Keratinocyte (primary cell): Measurements from ENCODE around the gene AFF2. TPM values are rescaled to one million over a fixed set of nuclear protein-coding genes. Genes with fewer than 3 reads are reported as not detected.

Experiments used
- DNase-seq: peaks from one replicate; pipeline ENCODE4 v3.0.0-alpha.2; 2011; ENCODE audit warnings: low read depth, missing footprints, low spot score
- FAIRE-seq: peaks from 2 replicates; lab custom pipeline; 2011; peaks lifted over from hg19 to GRCh38; lab: Jason Lieb, UNC
- H2AFZ ChIP-seq: 2 replicates; pipeline ENCODE4 v1.6.0; 2012; ENCODE audit warnings: low read length, control low read depth, inconsistent platforms; ENCODE audit not compliant: control insufficient read depth
- H3K27ac ChIP-seq: 2 replicates; pipeline ENCODE4 v1.5.1; 2011; ENCODE audit warnings: low read length; ENCODE audit not compliant: control insufficient read depth, insufficient read depth
- H3K27me3 ChIP-seq: 3 replicates; pipeline ENCODE4 v1.6.0; 2011; ENCODE audit warnings: low read length; ENCODE audit not compliant: control insufficient read depth, insufficient read depth; ENCODE audit errors: extremely low read depth
- H3K36me3 ChIP-seq, 2 experiments: 2 replicates in 1 of 2; 3 replicates in 1 of 2; pipeline ENCODE4 v1.5.1; 2011; ENCODE audit warnings: low read length in 2 of 2, mild to moderate bottlenecking in 1 of 2; ENCODE audit not compliant: control insufficient read depth in 2 of 2, insufficient read depth in 2 of 2; ENCODE audit errors: extremely low read depth in 1 of 2
- H3K4me1 ChIP-seq: 3 replicates; pipeline ENCODE4 v1.5.1; 2011; ENCODE audit warnings: low read length; ENCODE audit not compliant: control insufficient read depth, insufficient read depth; ENCODE audit errors: extremely low read depth
- H3K4me2 ChIP-seq: 3 replicates; pipeline ENCODE4 v1.6.0; 2011; ENCODE audit warnings: low read depth, low read length; ENCODE audit not compliant: control insufficient read depth, insufficient read depth; ENCODE audit errors: extremely low read depth
- H3K4me3 ChIP-seq, 3 experiments: fragments of 200-600 bp in 1 of 3; sonication (generic) in 1 of 3; 2 replicates in 2 of 3; 3 replicates in 1 of 3; pipeline ENCODE4 v1.5.1; 2011 to 2016; ENCODE audit warnings: low read length in 3 of 3, mild to moderate bottlenecking in 3 of 3, control low read depth in 2 of 3, inconsistent platforms in 1 of 3, low read depth in 1 of 3, mixed read lengths in 1 of 3, mixed run types in 1 of 3, moderate library complexity in 1 of 3; ENCODE audit not compliant: control insufficient read depth in 2 of 3, insufficient read depth in 2 of 3; ENCODE audit errors: extremely low read depth in 1 of 3
- H3K79me2 ChIP-seq: 2 replicates; pipeline ENCODE4 v1.6.0; 2012; ENCODE audit warnings: low read length; ENCODE audit not compliant: control insufficient read depth, insufficient read depth
- H3K9ac ChIP-seq: 3 replicates; pipeline ENCODE4 v1.6.0; 2011; ENCODE audit warnings: low read length; ENCODE audit not compliant: control insufficient read depth, insufficient read depth; ENCODE audit errors: extremely low read depth
- H3K9me1 ChIP-seq: 3 replicates; pipeline ENCODE4 v1.6.0; 2011; ENCODE audit warnings: low read length; ENCODE audit not compliant: control insufficient read depth, insufficient read depth; ENCODE audit errors: extremely low read depth
- H3K9me3 ChIP-seq: 2 replicates; pipeline ENCODE4 v1.5.1; 2012; ENCODE audit warnings: low read depth, low read length; ENCODE audit not compliant: control insufficient read depth
- H4K20me1 ChIP-seq: 3 replicates; pipeline ENCODE4 v1.6.0; 2011; ENCODE audit warnings: low read length; ENCODE audit not compliant: control insufficient read depth, insufficient read depth; ENCODE audit errors: extremely low read depth
- EZH2 ChIP-seq: IDR thresholded peaks from one replicate; pipeline ENCODE4 v1.6.1; 2012; ENCODE audit warnings: inconsistent platforms, mild to moderate bottlenecking, low read length, moderate library complexity
- dilution Hi-C: fragments of 300-500 bp; cut with MboI; formaldehyde crosslinking; loops from one replicate; pipeline ENCODE4 v1.7.0; 2020; ENCODE audit warnings: low sequenced_read_pairs; ENCODE audit not compliant: extremely low pct_ligation_motif_present
- polyA plus RNA-seq, 5 experiments: library from polyadenylated mRNA; depleted of rRNA in 3 of 5; stranded (reverse) in 3 of 5; stranded (forward) in 1 of 5; unstranded in 1 of 5; fragments of >200 nt; gene quantifications; 1 replicate in 1 of 5; 2 replicates in 3 of 5; 3 replicates in 1 of 5; pipeline versions ENCODE4 v1.2.1 to v1.2.3, GENCODE V29; 2011 to 2012; ENCODE audit warnings: missing spikeins in 2 of 5, low read depth in 1 of 5, low replicate concordance in 1 of 5
- TF ChIP-seq, protein P1 (sequence below), 3 experiments: IDR thresholded peaks in 1 of 3; conservative IDR thresholded peaks in 1 of 3; optimal IDR thresholded peaks in 1 of 3; 2 replicates in 2 of 3; 3 replicates in 1 of 3; pipeline versions ENCODE3 to v1.5.1; 2011; ENCODE audit warnings: low read length in 3 of 3, mild to moderate bottlenecking in 3 of 3, moderate library complexity in 2 of 3, control low read depth in 1 of 3, inconsistent platforms in 1 of 3; ENCODE audit not compliant: insufficient read depth in 2 of 3; ENCODE audit errors: extremely low read depth in 1 of 3

The AFF2 gene
- polyA plus RNA-seq, 1 donor (not counting 4 experiments of a cell fraction or from before 2014, with no cell fraction given) = 0.01 TPM

DNA sequence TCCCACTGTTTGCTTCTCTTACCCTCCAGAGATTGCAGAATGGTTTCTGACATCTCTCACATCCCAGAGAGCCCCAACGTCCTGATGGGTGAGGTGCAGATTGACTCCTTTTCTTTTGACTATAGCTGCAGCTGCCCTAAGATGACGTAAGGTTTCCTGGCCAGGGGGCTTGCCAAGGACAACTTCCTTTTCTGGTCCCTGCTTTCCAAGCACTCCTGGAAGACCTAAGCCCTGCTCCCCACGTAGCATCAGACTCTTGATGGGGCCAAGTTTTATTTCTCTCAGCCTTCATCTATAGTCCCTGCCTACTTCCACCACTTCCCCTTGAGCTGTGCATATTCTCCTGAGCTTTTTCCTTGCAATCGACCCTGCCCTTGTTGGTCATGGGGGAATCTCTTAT lies 507.0 kb downstream of the AFF2 start:
- no peak for DNase-seq
- H3K9me1 ChIP-seq = no peaks in the 10 kb centered on the region
- H3K79me2 ChIP-seq = no peaks in the 10 kb centered on the region
- FAIRE-seq = no peak
- H2AFZ ChIP-seq = no peak overlapping the region
- H3K9me3 ChIP-seq = peaks cover 4% of the 10 kb centered on the region
- no peaks in the 10 kb centered on the region for H4K20me1 ChIP-seq
- dilution Hi-C loops = no loop called here
- TF ChIP-seq, protein P1, sequence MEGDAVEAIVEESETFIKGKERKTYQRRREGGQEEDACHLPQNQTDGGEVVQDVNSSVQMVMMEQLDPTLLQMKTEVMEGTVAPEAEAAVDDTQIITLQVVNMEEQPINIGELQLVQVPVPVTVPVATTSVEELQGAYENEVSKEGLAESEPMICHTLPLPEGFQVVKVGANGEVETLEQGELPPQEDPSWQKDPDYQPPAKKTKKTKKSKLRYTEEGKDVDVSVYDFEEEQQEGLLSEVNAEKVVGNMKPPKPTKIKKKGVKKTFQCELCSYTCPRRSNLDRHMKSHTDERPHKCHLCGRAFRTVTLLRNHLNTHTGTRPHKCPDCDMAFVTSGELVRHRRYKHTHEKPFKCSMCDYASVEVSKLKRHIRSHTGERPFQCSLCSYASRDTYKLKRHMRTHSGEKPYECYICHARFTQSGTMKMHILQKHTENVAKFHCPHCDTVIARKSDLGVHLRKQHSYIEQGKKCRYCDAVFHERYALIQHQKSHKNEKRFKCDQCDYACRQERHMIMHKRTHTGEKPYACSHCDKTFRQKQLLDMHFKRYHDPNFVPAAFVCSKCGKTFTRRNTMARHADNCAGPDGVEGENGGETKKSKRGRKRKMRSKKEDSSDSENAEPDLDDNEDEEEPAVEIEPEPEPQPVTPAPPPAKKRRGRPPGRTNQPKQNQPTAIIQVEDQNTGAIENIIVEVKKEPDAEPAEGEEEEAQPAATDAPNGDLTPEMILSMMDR (optimal IDR thresholded peaks at IDR 0.05 in 1 of 3, IDR thresholded peaks at IDR 0.05 in 1 of 3, conservative IDR thresholded peaks at IDR 0.05 in 1 of 3; ENCODE audit: extremely low read depth in 1 of 3, insufficient read depth in 2 of 3, low read length in 3 of 3) = no peak
- no peak for TF ChIP-seq EZH2
- no peak overlapping the region for H3K4me3 ChIP-seq
- H3K36me3 ChIP-seq = no peaks in the 10 kb centered on the region
- H3K27ac ChIP-seq = no peak overlapping the region
- H3K9ac ChIP-seq = no peak overlapping the region
- H3K27me3 ChIP-seq = no peaks in the 10 kb centered on the region
- H3K4me2 ChIP-seq = no peak overlapping the region
- no peaks in the 10 kb centered on the region for H3K4me1 ChIP-seq

DNA sequence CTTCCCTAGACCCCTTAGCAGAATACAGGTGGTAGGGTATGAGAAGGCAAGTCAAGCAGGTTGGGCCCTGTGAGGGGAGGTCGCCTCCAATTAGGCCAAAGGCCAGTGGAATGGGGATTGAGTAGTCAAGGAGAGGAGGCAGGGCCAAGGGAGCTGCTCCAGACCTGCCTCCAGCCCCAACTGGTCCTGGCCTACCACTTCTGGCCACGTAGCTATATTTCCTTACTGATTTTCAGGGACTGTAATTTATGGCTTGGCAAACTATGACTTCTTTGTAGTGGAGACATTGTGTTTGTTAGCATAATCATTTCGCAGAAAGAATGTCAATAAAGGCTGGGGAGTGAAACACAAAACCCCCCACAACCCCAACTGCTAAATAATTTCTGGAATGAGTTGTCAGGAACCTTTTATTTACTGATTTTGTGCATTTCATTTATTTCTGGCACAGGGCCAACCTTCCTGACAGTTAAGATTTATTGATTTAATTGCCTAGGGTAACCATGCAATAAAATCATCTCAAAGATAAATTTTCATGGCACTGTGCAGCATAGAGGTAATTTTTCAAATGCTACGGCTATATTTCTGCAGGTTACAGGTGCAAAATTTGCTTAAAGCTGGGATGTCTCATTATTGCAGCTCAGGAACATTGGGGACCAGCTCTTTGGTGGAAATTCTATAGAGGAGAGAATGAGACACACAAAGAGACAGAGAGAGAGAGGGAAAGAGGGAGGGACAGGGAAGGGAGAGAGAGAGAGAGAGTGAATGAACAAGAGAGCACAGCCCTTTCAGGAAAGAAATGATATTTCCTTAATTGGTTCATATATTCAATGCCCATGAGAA lies 509.8 kb downstream of the AFF2 start:
- no peaks in the 10 kb centered on the region for H3K9me1 ChIP-seq
- no peak overlapping the region for H3K9ac ChIP-seq
- no peaks in the 10 kb centered on the region for H3K4me1 ChIP-seq
- no peak for FAIRE-seq
- peaks cover 4% of the 10 kb centered on the region for H3K9me3 ChIP-seq
- no peaks in the 10 kb centered on the region for H3K36me3 ChIP-seq
- TF ChIP-seq, protein P1 (optimal IDR thresholded peaks at IDR 0.05 in 1 of 3, IDR thresholded peaks at IDR 0.05 in 1 of 3, conservative IDR thresholded peaks at IDR 0.05 in 1 of 3; ENCODE audit: extremely low read depth in 1 of 3, insufficient read depth in 2 of 3, low read length in 3 of 3) = no peak
- no peak for TF ChIP-seq EZH2
- no peak overlapping the region for H3K4me3 ChIP-seq
- no peaks in the 10 kb centered on the region for H4K20me1 ChIP-seq
- H3K27ac ChIP-seq = no peak overlapping the region
- H2AFZ ChIP-seq = no peak overlapping the region
- H3K79me2 ChIP-seq = no peaks in the 10 kb centered on the region
- no peak overlapping the region for H3K4me2 ChIP-seq
- dilution Hi-C loops = no loop called here
- no peaks in the 10 kb centered on the region for H3K27me3 ChIP-seq
- DNase-seq = no peak
